CD14-positive monocyte (primary cell): ENCODE data around the gene AGTPBP1. TPM values are rescaled to one million over a fixed set of nuclear protein-coding genes. Genes with fewer than 3 reads are reported as not detected.

Experiments
- DNase-seq, 3 donors: peaks; one replicate each; pipeline ENCODE4 v3.0.0-alpha.2; 2011 to 2022
- H2AFZ ChIP-seq: 2 replicates; pipeline ENCODE4 v1.6.0; 2012; ENCODE audit warnings: mild to moderate bottlenecking, low read depth, low read length, inconsistent platforms; ENCODE audit not compliant: insufficient read depth, poor library complexity, severe bottlenecking
- H3K27ac ChIP-seq, 2 donors: 1 replicate in 1 of 2; 2 replicates in 1 of 2; pipeline ENCODE4 v1.5.1; 2012 to 2013; ENCODE audit warnings: low read length in 2 of 2, control low read depth in 1 of 2, inconsistent platforms in 1 of 2, low read depth in 1 of 2, mild to moderate bottlenecking in 1 of 2
- H3K27me3 ChIP-seq, 2 donors: one replicate each; pipeline versions ENCODE4 v1.6.0 to v1.6.1; 2011 to 2013; ENCODE audit warnings: low read length in 2 of 2; ENCODE audit not compliant: control insufficient read depth in 2 of 2, insufficient read depth in 2 of 2
- H3K36me3 ChIP-seq, 2 donors: replicated peaks in 1 of 2; 1 replicate in 1 of 2; 2 replicates in 1 of 2; pipeline versions ENCODE4 v1.5.1 to v1.6.1; 2012 to 2013; ENCODE audit warnings: low read length in 2 of 2, control low read depth in 1 of 2, inconsistent platforms in 1 of 2, mild to moderate bottlenecking in 1 of 2; ENCODE audit not compliant: insufficient read depth in 2 of 2, control insufficient read depth in 1 of 2
- H3K4me1 ChIP-seq, 2 donors: 1 replicate in 1 of 2; 2 replicates in 1 of 2; pipeline versions ENCODE4 v1.5.1 to v1.6.1; 2012 to 2013; ENCODE audit warnings: low read length in 2 of 2, control low read depth in 1 of 2, inconsistent platforms in 1 of 2, mild to moderate bottlenecking in 1 of 2, moderate library complexity in 1 of 2; ENCODE audit not compliant: insufficient read depth in 2 of 2, control insufficient read depth in 1 of 2
- H3K4me2 ChIP-seq: replicated peaks from 2 replicates; pipeline ENCODE3; 2012; ENCODE audit warnings: low read length, moderate library complexity, mild to moderate bottlenecking; ENCODE audit not compliant: poor library complexity, severe bottlenecking; ENCODE audit errors: extremely low read depth
- H3K4me3 ChIP-seq, 3 experiments: fragments of 200-600 bp in 1 of 3; sonication (generic) in 1 of 3; replicated peaks in 1 of 3; 1 replicate in 2 of 3; 2 replicates in 1 of 3; pipeline ENCODE4 v1.5.1; 2011 to 2013; ENCODE audit warnings: low read length in 3 of 3, mild to moderate bottlenecking in 3 of 3, control low read depth in 2 of 3, low read depth in 2 of 3, inconsistent platforms in 1 of 3, moderate library complexity in 1 of 3
- H3K79me2 ChIP-seq: 2 replicates; pipeline ENCODE4 v1.6.0; 2012; ENCODE audit warnings: mild to moderate bottlenecking, control low read depth, inconsistent platforms, low read length, moderate library complexity; ENCODE audit not compliant: insufficient read depth
- H3K9ac ChIP-seq: 2 replicates; pipeline ENCODE4 v1.6.0; 2017; ENCODE audit warnings: low read length, mild to moderate bottlenecking; ENCODE audit not compliant: insufficient read depth, poor library complexity, severe bottlenecking
- H3K9me3 ChIP-seq, 2 donors: replicated peaks in 1 of 2; 1 replicate in 1 of 2; 2 replicates in 1 of 2; pipeline versions ENCODE4 v1.5.1 to v1.6.1; 2012 to 2013; ENCODE audit warnings: low read length in 2 of 2, control low read depth in 1 of 2; ENCODE audit not compliant: control insufficient read depth in 1 of 2, insufficient read depth in 1 of 2
- H4K20me1 ChIP-seq: 2 replicates; pipeline ENCODE4 v1.6.0; 2012; ENCODE audit warnings: mild to moderate bottlenecking, low read length, control low read depth, moderate library complexity; ENCODE audit not compliant: insufficient read depth
- H3K27ac Mint-ChIP-seq, 7 donors: one replicate each; pipeline ENCODE4 v1.8.0; 2020; ENCODE audit warnings: mild to moderate bottlenecking in 7 of 7, mixed read lengths in 7 of 7, moderate library complexity in 6 of 7, inconsistent platforms in 2 of 7
- H3K27me3 Mint-ChIP-seq, 3 donors: one replicate each; pipeline ENCODE4 v1.8.0; 2021 to 2022; ENCODE audit warnings: low read depth in 3 of 3, mild to moderate bottlenecking in 3 of 3, mixed read lengths in 3 of 3, moderate library complexity in 3 of 3, inconsistent platforms in 1 of 3
- H3K36me3 Mint-ChIP-seq, 2 donors: one replicate each; pipeline ENCODE4 v1.8.0; 2020; ENCODE audit warnings: mixed read lengths in 2 of 2, inconsistent platforms in 1 of 2, mild to moderate bottlenecking in 1 of 2
- H3K4me1 Mint-ChIP-seq: one replicate; pipeline ENCODE4 v1.8.0; 2020; ENCODE audit warnings: mild to moderate bottlenecking, mixed read lengths
- H3K4me3 Mint-ChIP-seq, 2 donors: one replicate each; pipeline ENCODE4 v1.8.0; 2020; ENCODE audit warnings: mild to moderate bottlenecking in 2 of 2, mixed read lengths in 2 of 2, moderate library complexity in 1 of 2
- H3K9me3 Mint-ChIP-seq, 7 donors: one replicate each; pipeline ENCODE4 v1.8.0; 2020 to 2022; ENCODE audit warnings: mixed read lengths in 7 of 7, mild to moderate bottlenecking in 6 of 7, moderate library complexity in 6 of 7, inconsistent platforms in 2 of 7
- WGBS: methylation state at CpG from one replicate; pipeline ENCODE4 v1.1.5; 2013; ENCODE audit warnings: missing lambda C conversion rate; ENCODE audit not compliant: insufficient coverage; 5-methylcytosine and 5-hydroxymethylcytosine counted together
- intact Hi-C, 2 donors: fragments of 100-400 bp; cut with micrococcal nuclease; formaldehyde crosslinking; loops; one replicate each; pipeline versions ENCODE4 v1.15.0 to v1.15.1; 2023
- polyA plus RNA-seq, 3 donors: library from polyadenylated mRNA; depleted of rRNA in 1 of 3; unstranded in 2 of 3; stranded (reverse) in 1 of 3; fragments of 300-500 nt in 2 of 3; fragments of >200 nt in 1 of 3; fragmentation: Illumina TruSeq in 2 of 3; gene quantifications; 1 replicate in 2 of 3; 2 replicates in 1 of 3; pipeline ENCODE4 v1.2.3, GENCODE V29; 2012 to 2021
- TF ChIP-seq, protein P1 (sequence below): fragments of 200-600 bp; IDR thresholded peaks from one replicate; pipeline ENCODE4 v1.8.0; 2022; ENCODE audit warnings: antibody characterized with exemption, mild to moderate bottlenecking

The AGTPBP1 gene
- polyA plus RNA-seq, 3 donors, result 55.6 to 90.3 (median 77.0) TPM

- H3K4me1 ChIP-seq, result peaks cover 10 to 15% of the 10 kb centered on the region in 2 donors
- H3K9me3 ChIP-seq, result no peaks in the 10 kb centered on the region
- Mint-ChIP-seq H3K4me1 (peaks cover 17% of the 10 kb centered on the region), H3K27ac (peak overlapping the region in 4 of 7 donors; percentile 25 to 37 (median 28)), H3K27me3 (peaks cover 20 to 31% (median 21%) of the 10 kb centered on the region in 3 donors), H3K4me3 (peak overlapping the region; percentile 84 to 94), H3K9me3 (peaks cover 0 to 17% (median 0%) of the 10 kb centered on the region in 7 donors), H3K36me3 (no peaks in the 10 kb centered on the region)
- peak overlapping the region; percentile 67 for H3K9ac ChIP-seq
- peaks cover 8 to 11% of the 10 kb centered on the region in 2 donors for H3K27me3 ChIP-seq
- intact Hi-C loops, result no loop called here
- no peaks in the 10 kb centered on the region for H4K20me1 ChIP-seq
- peak overlapping the region; percentile 43 to 81 (median 45) for H3K4me3 ChIP-seq
- H3K4me2 ChIP-seq, result peak overlapping the region; percentile 84
- no peaks in the 10 kb centered on the region for H3K79me2 ChIP-seq
- H3K27ac ChIP-seq, result no peak overlapping the region
- no peaks in the 10 kb centered on the region for H3K36me3 ChIP-seq
- TF ChIP-seq, protein P1, sequence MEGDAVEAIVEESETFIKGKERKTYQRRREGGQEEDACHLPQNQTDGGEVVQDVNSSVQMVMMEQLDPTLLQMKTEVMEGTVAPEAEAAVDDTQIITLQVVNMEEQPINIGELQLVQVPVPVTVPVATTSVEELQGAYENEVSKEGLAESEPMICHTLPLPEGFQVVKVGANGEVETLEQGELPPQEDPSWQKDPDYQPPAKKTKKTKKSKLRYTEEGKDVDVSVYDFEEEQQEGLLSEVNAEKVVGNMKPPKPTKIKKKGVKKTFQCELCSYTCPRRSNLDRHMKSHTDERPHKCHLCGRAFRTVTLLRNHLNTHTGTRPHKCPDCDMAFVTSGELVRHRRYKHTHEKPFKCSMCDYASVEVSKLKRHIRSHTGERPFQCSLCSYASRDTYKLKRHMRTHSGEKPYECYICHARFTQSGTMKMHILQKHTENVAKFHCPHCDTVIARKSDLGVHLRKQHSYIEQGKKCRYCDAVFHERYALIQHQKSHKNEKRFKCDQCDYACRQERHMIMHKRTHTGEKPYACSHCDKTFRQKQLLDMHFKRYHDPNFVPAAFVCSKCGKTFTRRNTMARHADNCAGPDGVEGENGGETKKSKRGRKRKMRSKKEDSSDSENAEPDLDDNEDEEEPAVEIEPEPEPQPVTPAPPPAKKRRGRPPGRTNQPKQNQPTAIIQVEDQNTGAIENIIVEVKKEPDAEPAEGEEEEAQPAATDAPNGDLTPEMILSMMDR, result no peak
- under 1% methylated on average over 38 of the region's 55 CpGs for WGBS
- H2AFZ ChIP-seq, result peak overlapping the region; percentile 87
- peak; percentile 53 to 67 (median 53) for DNase-seq
Observed at GRCh38 chr9:85522459-85523092, 219.2 kb downstream of the AGTPBP1 start.

- intact Hi-C loops, result no loop called here
- DNase-seq, result no peak
- Mint-ChIP-seq H3K27me3 (peaks cover 22 to 31% (median 22%) of the 10 kb centered on the region in 3 donors), H3K4me3 (peak overlapping the region in 1 of 2 donors; percentile 11), H3K36me3 (no peaks in the 10 kb centered on the region), H3K27ac (no peak overlapping the region), H3K9me3 (peaks cover 0 to 16% (median 0%) of the 10 kb centered on the region in 7 donors), H3K4me1 (peaks cover 17% of the 10 kb centered on the region)
- Histone ChIP-seq H3K9me3 (no peaks in the 10 kb centered on the region), H3K4me2 (peak overlapping the region; percentile 84), H3K79me2 (no peaks in the 10 kb centered on the region), H3K36me3 (no peaks in the 10 kb centered on the region), H3K4me3 (peak overlapping the region in 1 of 3 experiments; percentile 81), H3K4me1 (peaks cover 10 to 15% of the 10 kb centered on the region in 2 donors), H2AFZ (peak overlapping the region; percentile 87), H3K27ac (no peak overlapping the region), H3K27me3 (peaks cover 8 to 11% of the 10 kb centered on the region in 2 donors), H3K9ac (no peak overlapping the region), H4K20me1 (no peaks in the 10 kb centered on the region)
- TF ChIP-seq, protein P1, result no peak
- WGBS, result 93% methylated on average over 20 of the region's 23 CpGs
Observed at GRCh38 chr9:85521371-85522197, 220.2 kb downstream of the AGTPBP1 start.
